SK-N-SH (cell line): Measurements from ENCODE around the gene MORC2. TPM values are rescaled to one million over a fixed set of nuclear protein-coding genes. Genes with fewer than 3 reads are reported as not detected.

ENCODE experiments used
- CTCF ChIA-PET: fragments of 300-600, 350-600 bp; formaldehyde crosslinking; extraction: SDS; loops from one replicate; lab custom pipeline; 2021; lab: Yijun Ruan, JAX
- POLR2A ChIA-PET: fragments of 350-600 bp; sonication (Branson Sonifier 250); formaldehyde crosslinking; extraction: SDS; loops from one replicate; lab custom pipeline; 2020; ENCODE audit warnings: antibody characterized with exemption, inconsistent platforms; lab: Yijun Ruan, JAX
- DNase-seq: peaks from one replicate; pipeline ENCODE4 v3.0.0; 2012
- H2AFZ ChIP-seq: fragments of 200-600 bp; sonication (generic); 2 replicates; pipeline ENCODE4 v1.8.1; 2016; ENCODE audit warnings: antibody characterized with exemption, mild to moderate bottlenecking, low read depth
- H3F3A ChIP-seq: fragments of 200-600 bp; sonication (generic); replicated peaks from 2 replicates; pipeline ENCODE3; 2016; ENCODE audit warnings: antibody characterized with exemption, mild to moderate bottlenecking; ENCODE audit not compliant: insufficient read depth
- H3K27ac ChIP-seq, 2 experiments: fragments of 200-500 bp in 1 of 2; fragments of 200-600 bp in 1 of 2; sonication (Bioruptor generic) in 1 of 2; sonication (generic), shearing (Covaris generic) in 1 of 2; 2 replicates each; pipeline versions ENCODE4 v1.5.1 to v1.6.1; 2014 to 2016; ENCODE audit warnings: low read depth in 2 of 2, inconsistent platforms in 1 of 2, low read length in 1 of 2, mild to moderate bottlenecking in 1 of 2, mixed read lengths in 1 of 2
- H3K27me3 ChIP-seq: fragments of 200-600 bp; sonication (generic), shearing (Covaris generic); 2 replicates; pipeline ENCODE4 v1.6.1; 2016; ENCODE audit warnings: mixed run types; ENCODE audit not compliant: insufficient read depth
- H3K36me3 ChIP-seq, 2 experiments: fragments of 200-500 bp in 1 of 2; fragments of 200-600 bp in 1 of 2; sonication (Bioruptor generic) in 1 of 2; sonication (generic) in 1 of 2; replicated peaks in 1 of 2; 2 replicates each; pipeline versions ENCODE3 to v1.5.1; 2014 to 2016; ENCODE audit warnings: low read length in 1 of 2, mild to moderate bottlenecking in 1 of 2; ENCODE audit not compliant: insufficient read depth in 2 of 2, control insufficient read depth in 1 of 2
- H3K4me1 ChIP-seq, 2 experiments: fragments of 200-500 bp in 1 of 2; fragments of 200-600 bp in 1 of 2; sonication (Bioruptor generic) in 1 of 2; sonication (generic), shearing (Covaris generic) in 1 of 2; 2 replicates each; pipeline versions ENCODE4 v1.5.1 to v1.6.1; 2014 to 2016; ENCODE audit warnings: low read depth in 1 of 2, low read length in 1 of 2, mixed run types in 1 of 2; ENCODE audit not compliant: insufficient read depth in 2 of 2, control insufficient read depth in 1 of 2
- H3K4me2 ChIP-seq: fragments of 200-600 bp; sonication (generic), shearing (Covaris generic); 2 replicates; pipeline ENCODE4 v1.6.1; 2017; ENCODE audit warnings: mixed run types
- H3K4me3 ChIP-seq, 2 experiments: fragments of 200-500 bp in 1 of 2; fragments of 200-600 bp in 1 of 2; sonication (Bioruptor generic) in 1 of 2; sonication (generic), shearing (Covaris generic) in 1 of 2; 2 replicates each; pipeline versions ENCODE4 v1.5.1 to v1.8.1; 2014 to 2016; ENCODE audit warnings: low read depth in 2 of 2, inconsistent platforms in 1 of 2, low read length in 1 of 2, mild to moderate bottlenecking in 1 of 2, mixed read lengths in 1 of 2, moderate library complexity in 1 of 2
- H3K79me2 ChIP-seq: fragments of 200-600 bp; sonication (generic); 2 replicates; pipeline ENCODE4 v1.8.1; 2017; ENCODE audit warnings: mild to moderate bottlenecking; ENCODE audit not compliant: insufficient read depth
- H3K9ac ChIP-seq: fragments of 200-600 bp; sonication (generic); 2 replicates; pipeline ENCODE4 v1.6.1; 2017; ENCODE audit warnings: mixed run types
- H3K9me2 ChIP-seq: fragments of 200-600 bp; sonication (generic); 2 replicates; pipeline ENCODE4 v1.6.1; 2017; ENCODE audit warnings: mixed run types
- H3K9me3 ChIP-seq: fragments of 200-600 bp; sonication (generic); 2 replicates; pipeline ENCODE4 v1.6.1; 2017; ENCODE audit warnings: mixed run types, mild to moderate bottlenecking, moderate library complexity
- H4K20me1 ChIP-seq: fragments of 200-600 bp; sonication (generic); 2 replicates; pipeline ENCODE4 v1.6.1; 2017; ENCODE audit warnings: mild to moderate bottlenecking, mixed run types; ENCODE audit not compliant: insufficient read depth
- CHD2 ChIP-seq: fragments of 150-350 bp; IDR thresholded peaks from 2 replicates; pipeline ENCODE4 v1.6.1; 2018; ENCODE audit warnings: low read length; ENCODE audit not compliant: partially characterized antibody
- EP300 ChIP-seq, 2 experiments: IDR thresholded peaks; 2 replicates each; pipeline versions ENCODE4 v1.4.0 to v1.6.1; 2012; ENCODE audit warnings: borderline replicate concordance in 1 of 2, low read depth in 1 of 2, low read length in 1 of 2
- GABPA ChIP-seq: IDR thresholded peaks from 2 replicates; pipeline ENCODE4 v1.4.0; 2012; ENCODE audit warnings: low read depth, mild to moderate bottlenecking
- GATA2 ChIP-seq: sonication (generic); formaldehyde crosslinking; IDR thresholded peaks from 2 replicates; pipeline ENCODE4 v1.5.0; 2020; ENCODE audit warnings: mild to moderate bottlenecking, missing genetic modification reagents
- IRF3 ChIP-seq: fragments of 150-350 bp; IDR thresholded peaks from 2 replicates; pipeline ENCODE4 v1.6.1; 2016; ENCODE audit warnings: mild to moderate bottlenecking, low read depth, low read length
- MEF2A ChIP-seq: IDR thresholded peaks from 2 replicates; pipeline ENCODE4 v1.4.0; 2012; ENCODE audit warnings: low read depth, borderline replicate concordance
- MXI1 ChIP-seq: IDR thresholded peaks from 2 replicates; pipeline ENCODE4 v1.6.1; 2012; ENCODE audit warnings: mild to moderate bottlenecking, low read depth, low read length, improper control_type of control experiment
- RFX5 ChIP-seq: IDR thresholded peaks from 2 replicates; pipeline ENCODE4 v1.6.1; 2012; ENCODE audit warnings: mild to moderate bottlenecking, improper control_type of control experiment, low read length
- SIN3A ChIP-seq: IDR thresholded peaks from 2 replicates; pipeline ENCODE4 v1.6.1; 2012; ENCODE audit warnings: low read depth, mild to moderate bottlenecking, low read length, moderate library complexity, borderline replicate concordance
- WGBS: methylation state at CpG from one replicate; pipeline ENCODE4 v1.1.6; 2017; ENCODE audit warnings: low lambda C conversion rate; 5-methylcytosine and 5-hydroxymethylcytosine counted together
- polyA plus RNA-seq, 3 experiments: library from polyadenylated mRNA; depleted of rRNA; stranded (reverse); fragments of >200 nt; gene quantifications; 2 replicates each; pipeline ENCODE4 v1.2.3, GENCODE V29; 2012

Gene MORC2
- polyA plus RNA-seq, 1 of the 3 experiments (the other 2 are of a cell fraction) = 8.3 TPM

DNA sequence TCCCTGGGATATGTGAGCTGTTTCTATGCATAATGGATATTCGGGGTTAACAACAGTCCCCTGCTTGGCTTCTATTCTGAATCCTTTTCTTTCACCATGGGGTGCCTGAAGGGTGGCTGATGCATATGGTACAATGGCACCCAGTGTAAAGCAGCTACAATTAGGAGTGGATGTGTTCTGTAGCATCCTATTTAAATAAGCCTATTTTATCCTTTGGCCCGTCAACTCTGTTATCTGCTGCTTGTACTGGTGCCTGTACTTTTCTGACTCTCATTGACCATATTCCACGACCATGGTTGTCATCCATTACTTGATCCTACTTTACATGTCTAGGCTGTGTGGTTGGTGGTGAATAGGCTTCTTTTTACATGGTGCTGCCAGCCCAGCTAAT, 1.8 kb upstream of the MORC2 start:
- Histone ChIP-seq H3K4me1 (peaks cover 0 to 8% of the 10 kb centered on the region in 2 experiments; a peak in 2 of 4 replicates), H3K36me3 (peaks cover 50 to 78% of the 10 kb centered on the region in 2 experiments), H3K79me2 (peaks cover 85% of the 10 kb centered on the region), H3F3A (peaks cover 5% of the 10 kb centered on the region), H3K4me2 (peak overlapping the region; percentile 79), H3K4me3 (peak overlapping the region; percentile 74 to 84), H3K27ac (no peak overlapping the region), H2AFZ (no peak overlapping the region), H3K9me3 (no peaks in the 10 kb centered on the region), H4K20me1 (no peaks in the 10 kb centered on the region; the same call in 1 of the 2 replicates), H3K9ac (peak overlapping the region; percentile 93; the same call in 1 of the 2 replicates), H3K27me3 (no peaks in the 10 kb centered on the region), H3K9me2 (no peaks in the 10 kb centered on the region)
- 93% methylated on average over 3 of the region's 3 CpGs for WGBS
- ChIA-PET CTCF (interaction anchor here (0.9 to 1.2 kb wide), 2 partner anchors 84 to 114 kb away, joined by 3 read pairs; no protein-coding TSS in a partner anchor), POLR2A (interaction anchor here (0.5 to 2.2 kb wide), 2 partner anchors 50 to 110 kb away, joined by 5 to 18 read pairs; partner anchors contain the start of gene SMTN)
- DNase-seq = no peak
- TF ChIP-seq IRF3 (no peak), GATA2 (CRISPR knock-in tag) (no peak), MEF2A (no peak)

- ChIA-PET POLR2A (interaction anchor here (0.5 to 2.2 kb wide), 7 partner anchors 11 to 115 kb away, joined by 3 to 18 read pairs (median 5); partner anchors contain the start of gene SMTN), CTCF (interaction anchor here (0.9 to 2.6 kb wide), 4 partner anchors 23 to 115 kb away, joined by 3 to 14 read pairs (median 6); no protein-coding TSS in a partner anchor)
- 40% methylated on average over 13 of the region's 49 CpGs for WGBS
These were observed 1.2 kb upstream of the MORC2 start for GRCh38 chr22:30969532-30970355.

More at GRCh38 chr22:30969532-30970355, 1.2 kb upstream of the MORC2 start:
- Histone ChIP-seq H3K9ac (peak overlapping the region; percentile 93), H3K36me3 (peaks cover 44 to 74% of the 10 kb centered on the region in 2 experiments), H3K4me3 (peak overlapping the region; percentile 74 to 84), H3K4me1 (peaks cover 0 to 8% of the 10 kb centered on the region in 2 experiments; a peak in 2 of 4 replicates), H3K79me2 (peaks cover 84% of the 10 kb centered on the region), H4K20me1 (no peaks in the 10 kb centered on the region; the same call in 1 of the 2 replicates), H3K27ac (peak overlapping the region; percentile 82 to 94), H3K9me2 (no peaks in the 10 kb centered on the region), H3K4me2 (peak overlapping the region; percentile 79), H3F3A (peaks cover 5% of the 10 kb centered on the region), H2AFZ (peak overlapping the region; percentile 54; the same call in 1 of the 2 replicates), H3K27me3 (no peaks in the 10 kb centered on the region), H3K9me3 (no peaks in the 10 kb centered on the region)
- TF ChIP-seq RFX5 (no peak), EP300 (IDR thresholded peaks at IDR 0.05; ENCODE audit: borderline replicate concordance in 1 of 2, low read depth in 1 of 2, low read length in 1 of 2) (no peak), MXI1 (no peak), SIN3A (0 out of 2 replicates have a peak, but pooled peaks have one; percentile 6), GABPA (peak; percentile 56), GATA2 (CRISPR knock-in tag) (no peak), CHD2 (peak; percentile 9)
- DNase-seq = no peak
